Esophagus muscularis mucosa (tissue), 4 donors: ENCODE results near the gene LTB4R. TPM values are rescaled to one million over a fixed set of nuclear protein-coding genes. Genes with fewer than 3 reads are reported as not detected.

Source experiments
- DNase-seq: peaks from one replicate; pipeline ENCODE4 v3.0.0-alpha.2; 2017; ENCODE audit errors: extremely low spot score
- H3K27ac ChIP-seq, 4 donors: fragments of 200-600 bp; sonication (generic); replicated peaks in 1 of 4; 1 replicate in 3 of 4; 2 replicates in 1 of 4; pipeline ENCODE4 v1.5.1; 2016 to 2019; ENCODE audit warnings: mild to moderate bottlenecking in 1 of 4
- H3K27me3 ChIP-seq, 4 donors: fragments of 200-600 bp; sonication (generic); one replicate each; pipeline versions ENCODE4 v1.5.1 to v1.6.0; 2016 to 2019
- H3K36me3 ChIP-seq, 4 donors: fragments of 200-600 bp; sonication (generic); one replicate each; pipeline ENCODE4 v1.5.1; 2016 to 2019
- H3K4me1 ChIP-seq, 4 donors: fragments of 200-600 bp; sonication (generic); one replicate each; pipeline ENCODE4 v1.5.1; 2016 to 2019
- H3K4me3 ChIP-seq, 4 donors: fragments of 200-600 bp; sonication (generic); 1 replicate in 2 of 4; 2 replicates in 2 of 4; pipeline ENCODE4 v1.5.1; 2016 to 2019; ENCODE audit warnings: mild to moderate bottlenecking in 4 of 4, moderate library complexity in 1 of 4
- H3K9me3 ChIP-seq, 4 donors: fragments of 200-600 bp; sonication (generic); 1 replicate in 3 of 4; 2 replicates in 1 of 4; pipeline ENCODE4 v1.5.1; 2016 to 2019
- CTCF ChIP-seq, 3 experiments: fragments of 200-600 bp in 2 of 3; fragments of 450-650 bp in 1 of 3; sonication (generic) in 2 of 3; IDR thresholded peaks; one replicate each; pipeline ENCODE4 v1.5.1; 2017 to 2019; ENCODE audit warnings: antibody characterized with exemption in 3 of 3, mild to moderate bottlenecking in 2 of 3, moderate library complexity in 1 of 3
- EP300 ChIP-seq: sonication (generic); formaldehyde crosslinking; IDR thresholded peaks from one replicate; pipeline ENCODE4 v1.6.1; 2017; ENCODE audit warnings: antibody characterized with exemption
- POLR2A ChIP-seq: fragments of 450-650 bp; IDR thresholded peaks from one replicate; pipeline ENCODE4 v1.6.1; 2017; ENCODE audit warnings: antibody characterized with exemption, moderate library complexity, mild to moderate bottlenecking, low read depth
- POLR2AphosphoS5 ChIP-seq, 2 donors: sonication (generic); formaldehyde crosslinking; IDR thresholded peaks; one replicate each; pipeline ENCODE4 v1.6.1; 2017; ENCODE audit warnings: antibody characterized with exemption in 2 of 2
- WGBS: methylation state at CpG from one replicate; pipeline ENCODE4 v1.1.5; 2018; 5-methylcytosine and 5-hydroxymethylcytosine counted together
- intact Hi-C: fragments of 100-400 bp; cut with DNase I; formaldehyde crosslinking; loops from one replicate; pipeline ENCODE4 v1.15.1; 2023
- total RNA-seq, 4 donors: library from RNA; depleted of rRNA; stranded (reverse); fragments of >200 nt; gene quantifications; one replicate each; pipeline versions ENCODE4 v1.1.0 to v1.2.1, GENCODE V29; 2016

LTB4R gene
- total RNA-seq, 4 donors from 2014 or later: 0.42 to 6.0 (median 2.9) TPM

DNA sequence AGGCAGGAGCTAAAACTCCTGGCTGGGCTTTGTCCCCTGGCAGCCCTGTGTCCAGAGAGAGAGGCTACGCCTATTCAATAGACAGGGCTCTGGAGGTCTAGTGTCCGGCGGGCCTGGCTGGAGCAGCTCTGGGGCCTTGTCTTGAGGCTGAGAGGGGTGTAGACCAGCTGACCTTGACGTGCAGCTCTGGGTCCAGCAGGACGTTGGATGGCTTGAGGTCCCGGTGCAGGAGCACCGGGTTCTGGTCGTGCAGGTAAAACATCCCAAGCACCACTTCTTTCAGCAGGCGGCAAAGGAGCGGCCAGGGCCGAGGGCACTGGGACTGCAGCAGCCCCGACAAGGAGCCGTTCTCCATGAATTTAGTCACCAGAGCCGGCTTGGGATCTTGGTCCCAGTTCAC, 27.5 kb downstream of the LTB4R start:
- peaks cover 27 to 36% (median 33%) of the 10 kb centered on the region in 4 donors for H3K4me1 ChIP-seq
- H3K36me3 ChIP-seq: no peaks in the 10 kb centered on the region
- H3K27ac ChIP-seq: peak overlapping the region in 2 of 4 donors; percentile 49 to 63
- peaks cover 0 to 48% (median 22%) of the 10 kb centered on the region in 4 donors for H3K27me3 ChIP-seq
- no peaks in the 10 kb centered on the region for H3K9me3 ChIP-seq
- TF ChIP-seq EP300: no peak
- TF ChIP-seq POLR2AphosphoS5 (IDR thresholded peaks at IDR 0.05): no peak
- no peak for TF ChIP-seq POLR2A
- TF ChIP-seq CTCF (IDR thresholded peaks at IDR 0.05): no peak
- intact Hi-C loops: no loop called here
- WGBS: 85% methylated on average over 3 of the region's 14 CpGs
- no peak for DNase-seq
- peak overlapping the region; percentile 41 to 58 (median 51) for H3K4me3 ChIP-seq

DNA sequence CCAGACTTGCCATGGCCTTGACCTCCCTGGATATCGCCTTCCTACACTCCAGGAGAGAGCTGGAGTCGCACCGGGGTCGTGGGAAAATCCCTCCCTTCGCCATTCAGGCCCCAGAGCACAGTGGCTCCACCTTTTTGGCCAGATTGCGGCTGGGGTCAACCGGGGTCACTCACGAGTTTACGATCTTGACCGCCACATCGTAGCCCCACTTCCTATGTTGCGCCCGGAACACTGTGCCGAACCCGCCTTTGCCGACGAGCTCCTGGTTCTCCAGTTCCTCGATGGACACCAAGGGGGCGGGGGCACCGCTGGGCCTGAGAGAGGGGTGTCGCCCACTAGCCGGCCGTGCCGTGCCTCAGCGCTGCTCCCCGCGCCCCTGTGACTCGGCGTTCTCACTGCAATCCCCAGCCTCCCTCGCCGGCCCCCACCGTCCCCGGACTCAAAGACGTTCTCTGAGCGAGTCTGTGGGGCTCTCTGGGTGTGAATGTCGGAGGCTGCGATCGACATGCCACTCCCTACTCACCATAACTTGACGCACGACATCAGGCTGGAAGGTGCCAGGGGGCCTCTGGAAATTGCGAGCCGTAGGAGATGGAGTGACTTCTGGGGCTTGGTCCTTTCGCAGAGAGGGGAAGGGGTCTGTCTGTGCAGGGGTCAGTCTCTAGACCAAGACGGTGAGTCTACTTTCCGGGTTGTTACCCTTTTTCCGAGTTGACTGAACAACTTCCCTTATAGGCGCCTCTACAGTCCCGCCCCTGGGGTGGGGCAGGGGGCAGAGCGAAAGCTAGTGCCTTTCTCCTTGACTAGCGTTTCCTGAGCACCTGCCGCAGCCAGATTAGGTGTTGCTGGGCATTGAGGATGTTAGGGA, 28.2 kb downstream of the LTB4R start, which contains the start of gene RIPK3:
Gene RIPK3 (minus strand): TSS at position 708 of the 868 bp plus-strand sequence. CDS start 165 bp downstream, at position 543.
- WGBS: 31% methylated on average over 44 of the region's 51 CpGs
- no peaks in the 10 kb centered on the region for H3K9me3 ChIP-seq
- DNase-seq: no peak
- intact Hi-C loops: no loop called here
- H3K36me3 ChIP-seq: no peaks in the 10 kb centered on the region
- H3K4me3 ChIP-seq: peak within 1 kb of the TSS; percentile 41 to 58 (median 51)
- H3K27ac ChIP-seq: peak within 1 kb of the TSS; percentile 6 to 63 (median 51)
- TF ChIP-seq EP300: no peak
- no peak for TF ChIP-seq CTCF (IDR thresholded peaks at IDR 0.05)
- TF ChIP-seq POLR2AphosphoS5 (IDR thresholded peaks at IDR 0.05): no peak
- TF ChIP-seq POLR2A: no peak
- H3K4me1 ChIP-seq: peaks cover 20 to 30% (median 26%) of the 10 kb centered on the region in 4 donors
- H3K27me3 ChIP-seq: peaks cover 0 to 41% (median 15%) of the 10 kb centered on the region in 4 donors

DNA sequence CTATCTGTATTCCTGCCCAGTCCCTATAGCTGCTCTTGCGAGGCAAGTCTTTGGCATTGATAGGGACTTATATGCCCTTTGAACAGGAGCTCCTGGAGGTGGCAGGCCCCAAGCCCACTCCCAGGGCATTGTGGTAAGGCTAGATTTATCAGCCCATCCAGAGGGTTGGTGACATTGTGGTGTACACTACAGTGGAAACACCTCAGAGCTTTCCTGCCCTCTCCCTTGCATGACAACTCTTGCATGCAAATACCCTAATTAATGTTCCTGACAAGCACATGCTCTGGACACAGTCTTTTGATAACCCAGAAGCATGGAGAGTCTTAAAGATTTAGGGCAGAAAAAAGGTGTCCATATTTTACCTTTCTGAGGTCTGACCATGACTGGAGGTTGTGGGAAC, 29.3 kb downstream of the LTB4R start:
- WGBS: 83% methylated on average over 1 of the region's 1 CpG
- intact Hi-C loops: no loop called here
- Histone ChIP-seq H3K36me3 (no peaks in the 10 kb centered on the region), H3K4me3 (no peak overlapping the region), H3K27ac (no peak overlapping the region), H3K4me1 (peaks cover 15 to 19% (median 17%) of the 10 kb centered on the region in 4 donors), H3K27me3 (peaks cover 0 to 36% (median 7%) of the 10 kb centered on the region in 4 donors), H3K9me3 (no peaks in the 10 kb centered on the region)
- no peak for DNase-seq
- TF ChIP-seq POLR2A: no peak
- TF ChIP-seq CTCF (IDR thresholded peaks at IDR 0.05): no peak
- TF ChIP-seq POLR2AphosphoS5 (IDR thresholded peaks at IDR 0.05): no peak
- no peak for TF ChIP-seq EP300

GRCh38 chr14:24342889-24343288, 31.6 kb downstream of the LTB4R start:
- no peak for DNase-seq
- WGBS: 80% methylated on average over 4 of the region's 4 CpGs

More at GRCh38 chr14:24342889-24343288, 31.6 kb downstream of the LTB4R start:
- peaks cover 15 to 17% (median 15%) of the 10 kb centered on the region in 4 donors for H3K4me1 ChIP-seq
- no peak overlapping the region for H3K27ac ChIP-seq
- no peaks in the 10 kb centered on the region for H3K9me3 ChIP-seq
- no peak overlapping the region for H3K4me3 ChIP-seq
- peaks cover 0 to 26% (median 5%) of the 10 kb centered on the region in 4 donors for H3K27me3 ChIP-seq
- no peaks in the 10 kb centered on the region for H3K36me3 ChIP-seq
- intact Hi-C loops: no loop called here
- TF ChIP-seq CTCF (IDR thresholded peaks at IDR 0.05): no peak
- no peak for TF ChIP-seq POLR2A
- no peak for TF ChIP-seq POLR2AphosphoS5 (IDR thresholded peaks at IDR 0.05)
- TF ChIP-seq EP300: no peak
